Esophagus muscularis mucosa (tissue), 4 donors: ENCODE measurements around the gene CD22. TPM values are rescaled to one million over a fixed set of nuclear protein-coding genes. Genes with fewer than 3 reads are reported as not detected.

Experiments used
- DNase-seq: peaks from one replicate; pipeline ENCODE4 v3.0.0-alpha.2; 2017; ENCODE audit errors: extremely low spot score
- H3K27ac ChIP-seq, 4 donors: fragments of 200-600 bp; sonication (generic); replicated peaks in 1 of 4; 1 replicate in 3 of 4; 2 replicates in 1 of 4; pipeline ENCODE4 v1.5.1; 2016 to 2019; ENCODE audit warnings: mild to moderate bottlenecking in 1 of 4
- H3K27me3 ChIP-seq, 4 donors: fragments of 200-600 bp; sonication (generic); one replicate each; pipeline versions ENCODE4 v1.5.1 to v1.6.0; 2016 to 2019
- H3K36me3 ChIP-seq, 4 donors: fragments of 200-600 bp; sonication (generic); one replicate each; pipeline ENCODE4 v1.5.1; 2016 to 2019
- H3K4me1 ChIP-seq, 4 donors: fragments of 200-600 bp; sonication (generic); one replicate each; pipeline ENCODE4 v1.5.1; 2016 to 2019
- H3K4me3 ChIP-seq, 4 donors: fragments of 200-600 bp; sonication (generic); 1 replicate in 2 of 4; 2 replicates in 2 of 4; pipeline ENCODE4 v1.5.1; 2016 to 2019; ENCODE audit warnings: mild to moderate bottlenecking in 4 of 4, moderate library complexity in 1 of 4
- H3K9me3 ChIP-seq, 4 donors: fragments of 200-600 bp; sonication (generic); 1 replicate in 3 of 4; 2 replicates in 1 of 4; pipeline ENCODE4 v1.5.1; 2016 to 2019
- CTCF ChIP-seq, 3 experiments: fragments of 200-600 bp in 2 of 3; fragments of 450-650 bp in 1 of 3; sonication (generic) in 2 of 3; IDR thresholded peaks; one replicate each; pipeline ENCODE4 v1.5.1; 2017 to 2019; ENCODE audit warnings: antibody characterized with exemption in 3 of 3, mild to moderate bottlenecking in 2 of 3, moderate library complexity in 1 of 3
- EP300 ChIP-seq: sonication (generic); formaldehyde crosslinking; IDR thresholded peaks from one replicate; pipeline ENCODE4 v1.6.1; 2017; ENCODE audit warnings: antibody characterized with exemption
- POLR2A ChIP-seq: fragments of 450-650 bp; IDR thresholded peaks from one replicate; pipeline ENCODE4 v1.6.1; 2017; ENCODE audit warnings: antibody characterized with exemption, moderate library complexity, mild to moderate bottlenecking, low read depth
- POLR2AphosphoS5 ChIP-seq, 2 donors: sonication (generic); formaldehyde crosslinking; IDR thresholded peaks; one replicate each; pipeline ENCODE4 v1.6.1; 2017; ENCODE audit warnings: antibody characterized with exemption in 2 of 2
- WGBS: methylation state at CpG from one replicate; pipeline ENCODE4 v1.1.5; 2018; 5-methylcytosine and 5-hydroxymethylcytosine counted together
- intact Hi-C: fragments of 100-400 bp; cut with DNase I; formaldehyde crosslinking; loops from one replicate; pipeline ENCODE4 v1.15.1; 2023
- total RNA-seq, 4 donors: library from RNA; depleted of rRNA; stranded (reverse); fragments of >200 nt; gene quantifications; one replicate each; pipeline versions ENCODE4 v1.1.0 to v1.2.1, GENCODE V29; 2016

Gene CD22
- total RNA-seq, 4 donors from 2014 or later, result 2.3 to 12.5 (median 3.7) TPM

GRCh38 chr19:35294859-35295791 lies 33.9 kb upstream of the CD22 start:
- H3K4me1 ChIP-seq, result no peaks in the 10 kb centered on the region
- no peaks in the 10 kb centered on the region for H3K36me3 ChIP-seq
- intact Hi-C loops, result no loop called here
- H3K27ac ChIP-seq, result no peak overlapping the region
- peaks cover 0 to 91% (median 4%) of the 10 kb centered on the region in 4 donors for H3K27me3 ChIP-seq
- 59% methylated on average over 14 of the region's 25 CpGs for WGBS
- TF ChIP-seq EP300 (no peak), POLR2A (no peak), POLR2AphosphoS5 (IDR thresholded peaks at IDR 0.05) (no peak), CTCF (IDR thresholded peaks at IDR 0.05) (no peak)
- DNase-seq, result no peak
- no peak overlapping the region for H3K4me3 ChIP-seq
- no peaks in the 10 kb centered on the region for H3K9me3 ChIP-seq

DNA sequence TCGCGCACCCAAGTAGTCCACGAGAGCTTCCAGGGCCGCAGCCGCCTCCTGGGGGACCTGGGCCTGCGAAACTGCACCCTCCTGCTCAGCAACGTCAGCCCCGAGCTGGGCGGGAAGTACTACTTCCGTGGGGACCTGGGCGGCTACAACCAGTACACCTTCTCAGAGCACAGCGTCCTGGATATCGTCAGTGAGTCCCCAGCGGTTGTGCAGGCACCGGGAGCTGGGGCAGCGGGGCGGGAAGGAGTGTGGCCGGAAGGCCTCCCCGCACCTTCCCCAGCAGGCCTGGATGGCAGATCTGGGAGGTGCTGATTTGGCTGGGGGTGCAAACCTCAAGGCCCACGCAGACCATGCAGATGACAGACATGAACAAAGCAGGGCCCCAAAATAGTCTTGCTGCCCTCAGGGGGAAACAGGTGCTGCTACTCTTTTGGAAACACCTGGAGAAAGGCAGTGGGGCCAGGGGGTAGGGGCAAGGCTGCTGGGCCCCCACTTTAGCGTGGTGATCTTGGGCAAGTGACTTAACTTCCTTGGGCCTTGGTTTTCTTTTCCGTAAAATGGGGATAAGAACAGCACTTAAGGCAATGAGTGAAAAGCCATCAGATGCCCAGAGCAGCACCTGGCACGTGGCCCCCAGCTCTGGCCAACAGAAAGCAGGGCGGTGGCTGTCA lies 33.1 kb upstream of the CD22 start:
- TF ChIP-seq CTCF (IDR thresholded peaks at IDR 0.05) (no peak), POLR2AphosphoS5 (IDR thresholded peaks at IDR 0.05) (no peak), POLR2A (no peak), EP300 (no peak)
- intact Hi-C loops, result no loop called here

GRCh38 chr19:35296644-35297514 lies 32.1 kb upstream of the CD22 start:
- intact Hi-C loops, result no loop called here
- Histone ChIP-seq H3K27me3 (peaks cover 0 to 92% (median 4%) of the 10 kb centered on the region in 4 donors), H3K4me1 (no peaks in the 10 kb centered on the region), H3K36me3 (no peaks in the 10 kb centered on the region), H3K4me3 (no peak overlapping the region), H3K27ac (no peak overlapping the region), H3K9me3 (no peaks in the 10 kb centered on the region)
- no peak for TF ChIP-seq CTCF (IDR thresholded peaks at IDR 0.05)
- no peak for TF ChIP-seq POLR2AphosphoS5 (IDR thresholded peaks at IDR 0.05)
- TF ChIP-seq POLR2A, result no peak
- TF ChIP-seq EP300, result no peak
- DNase-seq, result no peak
- 90% methylated on average over 7 of the region's 7 CpGs for WGBS

More for the DNA sequence above, 33.1 kb upstream of the CD22 start:
- H3K9me3 ChIP-seq, result no peaks in the 10 kb centered on the region
- H3K4me3 ChIP-seq, result no peak overlapping the region
- H3K36me3 ChIP-seq, result no peaks in the 10 kb centered on the region
- no peak for DNase-seq
- H3K27ac ChIP-seq, result no peak overlapping the region
- H3K4me1 ChIP-seq, result no peaks in the 10 kb centered on the region
- 65% methylated on average over 13 of the region's 24 CpGs for WGBS
- peaks cover 0 to 92% (median 4%) of the 10 kb centered on the region in 4 donors for H3K27me3 ChIP-seq

GRCh38 chr19:35297515-35297848 lies 31.5 kb upstream of the CD22 start:
- no peak overlapping the region for H3K27ac ChIP-seq
- no peaks in the 10 kb centered on the region for H3K36me3 ChIP-seq
- intact Hi-C loops, result no loop called here
- TF ChIP-seq CTCF (IDR thresholded peaks at IDR 0.05), result no peak
- peaks cover 0 to 92% (median 4%) of the 10 kb centered on the region in 4 donors for H3K27me3 ChIP-seq
- H3K9me3 ChIP-seq, result no peaks in the 10 kb centered on the region
- no peaks in the 10 kb centered on the region for H3K4me1 ChIP-seq
- no peak overlapping the region for H3K4me3 ChIP-seq
- no peak for DNase-seq
- WGBS, result 92% methylated on average over 3 of the region's 3 CpGs
